HG03108 (cell line): Measurements from ENCODE around the gene RBM23.
"Not testable (repeated sequence)": the region's sequence is repeated elsewhere in the genome, so short reads cannot be mapped to it uniquely, and the experiment has no call there.

Source experiments
- ATAC-seq: cut with Tn5 transposase; IDR thresholded peaks from one replicate; pipeline ENCODE4 v1.9.1; 2021; ENCODE audit warnings: moderate library complexity; ENCODE audit not compliant: unreplicated experiment

RBM23 gene

DNA sequence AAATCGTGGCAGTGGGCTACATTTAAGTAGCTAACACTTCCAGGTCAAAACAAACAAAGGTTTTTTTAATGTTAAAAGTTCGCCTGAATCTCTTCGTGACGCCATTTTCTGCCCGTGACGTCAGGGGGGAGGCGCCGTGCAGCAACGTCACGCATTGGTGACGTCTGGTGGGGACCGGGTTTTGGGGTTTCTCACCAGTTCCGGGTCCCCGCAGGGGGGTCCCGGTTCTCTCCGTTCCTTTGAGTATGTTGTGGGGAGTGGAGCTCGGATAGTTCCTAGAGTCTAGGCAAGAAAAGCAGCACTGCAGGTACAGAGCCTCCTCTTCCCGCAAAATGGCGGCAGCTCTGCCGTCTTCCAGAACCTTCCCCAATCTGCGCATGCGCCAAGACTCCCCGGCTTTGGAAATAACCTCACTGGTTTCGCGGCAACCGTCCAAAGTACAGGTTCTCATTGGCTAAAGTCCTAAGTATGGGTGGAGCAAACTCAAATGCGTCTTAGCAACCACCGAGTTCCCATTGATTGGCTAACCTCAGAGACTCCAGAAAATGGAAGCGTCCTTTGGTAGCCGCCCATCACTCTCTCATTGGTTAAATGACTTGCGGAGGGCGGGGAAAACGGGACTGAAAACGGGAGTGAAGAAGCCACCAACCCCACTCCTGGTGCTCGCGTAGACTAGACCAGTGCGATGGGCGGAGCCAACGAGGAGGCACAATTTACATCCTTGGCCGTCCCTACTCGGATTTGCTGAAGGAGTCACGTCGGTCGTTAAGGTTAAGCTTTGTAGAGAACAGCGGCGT, at the start of gene RBM23:
RBM23 (minus strand) TSS at position 346 of the 797 bp plus-strand sequence.
- ATAC-seq, result peak; percentile 94

GRCh38 chr14:22966783-22967269, 47.9 kb upstream of the RBM23 start:
- ATAC-seq, result no peak

DNA sequence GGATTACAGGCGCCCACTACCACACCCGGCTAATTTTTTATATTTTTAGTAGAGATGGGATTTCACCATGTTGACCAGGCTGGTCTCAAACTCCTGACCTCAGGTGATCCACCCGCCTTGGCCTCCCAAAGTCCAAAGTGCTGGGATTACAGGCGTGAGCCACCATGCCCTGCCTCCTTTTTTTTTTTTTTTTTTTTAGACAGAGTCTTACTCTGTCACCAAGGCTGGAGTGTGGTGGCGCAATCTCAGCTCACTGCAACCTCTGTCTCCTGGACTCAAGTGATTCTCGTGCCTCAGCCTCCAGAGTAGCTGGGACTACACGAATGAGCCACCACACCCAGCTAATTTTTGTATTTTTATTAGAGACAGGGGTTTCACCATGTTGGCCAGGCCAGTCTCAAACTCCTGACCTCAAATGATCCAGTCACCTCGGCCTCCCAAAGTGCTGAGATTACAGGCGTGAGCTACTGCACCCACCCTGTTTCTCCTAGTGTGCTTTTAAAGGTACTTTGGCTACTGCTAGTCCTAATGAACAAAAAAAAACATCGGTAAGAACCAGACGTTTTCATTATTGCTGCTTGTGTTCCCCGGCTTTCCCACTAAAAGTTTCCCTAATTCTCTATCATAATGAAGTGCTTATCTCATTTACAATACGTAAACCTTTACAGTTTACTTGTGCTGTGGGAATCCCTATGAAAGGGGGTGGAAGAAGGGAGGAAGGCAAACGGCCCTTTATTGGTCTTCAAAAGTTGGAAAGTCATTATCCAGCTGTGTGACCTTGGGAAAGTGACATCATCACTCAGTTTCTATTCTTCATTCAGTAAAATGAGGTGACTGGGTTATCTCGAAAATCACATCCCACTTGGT, 47.2 kb upstream of the RBM23 start:
- not testable (repeated sequence) for ATAC-seq

DNA sequence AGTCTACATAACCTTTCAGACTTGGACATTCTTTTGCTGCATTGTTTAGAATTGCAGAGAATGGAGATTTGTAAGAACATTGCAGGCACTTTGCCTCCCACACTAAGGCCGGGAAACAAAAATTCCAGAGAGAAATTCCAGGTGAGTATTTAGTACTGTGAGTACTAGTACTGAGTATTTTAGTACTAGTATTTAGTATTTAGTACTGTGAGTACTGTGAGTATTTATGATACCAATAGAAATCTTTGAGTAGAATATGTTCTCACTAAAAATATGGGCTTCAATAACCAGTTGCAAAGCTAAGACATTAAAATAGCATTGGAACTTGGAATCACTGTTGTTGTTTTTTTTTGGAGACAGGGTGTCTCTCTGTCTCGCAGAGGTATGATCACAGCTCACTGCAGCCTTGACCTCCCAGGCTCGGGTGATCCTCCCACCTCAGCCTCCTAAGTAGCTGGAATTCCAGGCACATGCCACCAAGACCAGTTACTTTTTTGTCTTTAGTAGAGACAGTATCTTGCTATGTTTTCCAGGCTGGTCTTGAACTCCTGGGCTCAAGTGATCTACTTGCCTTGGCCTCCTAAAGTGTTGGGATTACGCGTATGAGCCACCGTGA, 43.2 kb upstream of the RBM23 start:
- no peak for ATAC-seq

DNA sequence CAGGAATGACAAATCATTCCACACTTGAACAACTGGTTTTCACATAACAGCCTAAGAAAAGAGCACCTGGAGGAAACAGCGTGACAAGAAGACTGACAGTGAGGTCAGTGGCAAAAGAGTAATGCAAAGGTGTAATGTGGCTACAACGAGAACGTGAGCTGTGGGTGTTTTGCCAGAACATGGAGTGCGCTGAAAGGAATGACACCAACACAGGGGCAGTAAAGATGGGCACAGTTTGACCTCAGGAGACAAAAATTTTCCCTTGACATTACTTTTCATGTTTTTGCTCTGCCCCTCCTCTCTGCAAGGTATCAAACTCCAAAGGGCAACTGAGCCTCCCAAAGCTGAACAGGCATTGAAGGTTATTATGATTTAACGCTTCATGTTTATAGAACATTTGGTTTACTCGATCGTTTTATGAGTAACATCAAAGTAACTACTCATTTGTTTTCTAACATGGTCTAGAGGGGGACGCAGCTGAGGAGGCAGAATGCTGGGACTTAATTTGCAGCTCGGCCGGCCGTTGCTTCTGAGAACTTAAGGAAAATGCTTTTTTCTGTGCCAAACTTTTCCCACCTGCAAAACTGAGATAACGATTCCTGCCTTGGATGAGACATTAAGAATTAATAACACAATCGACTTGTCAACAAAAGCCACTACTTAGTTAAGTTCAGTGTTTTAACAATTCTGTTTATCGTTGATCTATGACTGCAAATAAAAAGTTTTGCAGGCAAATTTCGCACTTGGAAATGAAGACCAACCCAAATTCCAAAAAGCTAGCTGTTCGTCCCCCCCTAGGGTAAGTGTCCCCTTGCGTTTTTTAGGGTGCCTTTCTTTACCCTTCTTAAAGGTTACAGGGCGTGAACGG, 37.0 kb upstream of the RBM23 start:
- no peak for ATAC-seq

DNA sequence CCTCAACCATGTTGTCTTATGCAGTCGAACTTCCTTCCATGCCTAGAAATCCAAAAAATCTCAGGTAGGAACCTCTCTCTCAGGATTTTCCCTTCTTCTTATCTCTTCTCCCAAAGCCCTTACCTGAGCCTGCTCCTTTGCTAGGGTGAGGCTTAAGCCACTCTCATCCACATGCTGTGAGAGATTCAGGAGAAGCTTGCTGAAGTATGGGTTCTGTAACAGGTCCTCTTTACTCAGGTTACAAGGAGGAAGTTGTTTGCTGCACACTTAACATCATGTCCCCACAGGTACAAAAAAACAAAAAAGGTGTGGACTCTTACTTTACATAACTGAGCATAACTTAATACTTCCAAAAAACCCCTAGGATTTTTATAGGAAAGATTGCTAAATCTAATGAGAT, 33.5 kb upstream of the RBM23 start:
- ATAC-seq, result no peak

GRCh38 chr14:22951795-22952194, 32.8 kb upstream of the RBM23 start:
- ATAC-seq, result not testable (repeated sequence)

DNA sequence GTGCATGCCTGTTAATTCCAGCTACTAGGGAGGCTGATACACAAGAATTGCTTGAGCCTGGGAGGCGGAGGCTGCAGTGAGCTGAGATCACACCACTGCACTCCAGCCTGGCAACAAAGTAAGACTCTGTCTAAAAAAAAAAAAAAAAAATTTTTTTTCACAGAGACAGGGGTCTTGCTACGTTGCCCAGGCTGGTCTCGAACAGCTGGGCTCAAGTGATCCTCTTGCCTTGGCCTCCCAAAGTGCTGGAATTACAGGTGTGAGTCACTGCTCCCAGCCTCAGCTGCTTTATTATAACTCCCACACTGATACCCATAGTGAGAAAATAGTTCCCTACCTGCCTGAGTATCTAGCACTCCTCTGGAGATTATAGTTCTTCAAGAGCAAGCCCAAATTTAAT, 26.7 kb upstream of the RBM23 start:
- ATAC-seq, result no peak

DNA sequence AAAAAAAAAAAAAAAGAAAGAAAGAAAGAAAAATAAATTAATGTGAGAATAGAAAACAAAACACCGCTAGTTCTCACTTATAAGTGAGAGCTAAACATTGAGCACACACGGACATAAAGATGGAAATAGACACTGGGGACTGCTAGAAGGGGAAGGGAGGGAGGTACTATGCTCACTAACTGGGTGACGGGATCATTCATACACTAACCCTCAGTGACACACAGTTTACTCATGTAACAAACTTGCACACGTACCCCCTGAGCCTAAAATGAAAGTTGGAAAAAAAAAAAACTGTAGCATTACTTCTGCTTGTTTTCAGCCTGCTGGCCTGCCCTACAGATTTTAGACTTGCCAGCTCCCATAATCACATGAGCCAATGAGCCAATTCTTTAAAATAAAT, 20.7 kb upstream of the RBM23 start:
- ATAC-seq, result no peak

GRCh38 chr14:22935156-22935555, 16.2 kb upstream of the RBM23 start:
- ATAC-seq, result no peak

DNA sequence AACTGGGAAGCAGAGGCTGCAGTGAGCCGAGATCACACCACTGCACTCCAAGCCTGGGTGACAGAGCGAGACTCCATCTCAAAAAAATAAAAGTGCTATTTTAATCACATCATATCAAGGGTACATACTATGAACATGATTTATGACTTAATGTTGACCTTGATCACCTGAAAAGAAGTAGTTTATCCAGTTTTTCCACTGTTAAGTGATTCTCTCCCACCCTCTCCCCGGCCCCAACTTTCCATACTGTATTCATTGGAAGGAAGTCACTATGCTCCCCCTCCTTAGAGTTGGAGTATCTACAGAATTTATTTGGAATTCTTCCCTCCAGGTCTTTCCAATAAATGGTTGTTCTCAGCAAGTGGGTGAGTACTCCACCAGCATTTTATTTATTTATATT, 13.2 kb upstream of the RBM23 start:
- no peak for ATAC-seq

DNA sequence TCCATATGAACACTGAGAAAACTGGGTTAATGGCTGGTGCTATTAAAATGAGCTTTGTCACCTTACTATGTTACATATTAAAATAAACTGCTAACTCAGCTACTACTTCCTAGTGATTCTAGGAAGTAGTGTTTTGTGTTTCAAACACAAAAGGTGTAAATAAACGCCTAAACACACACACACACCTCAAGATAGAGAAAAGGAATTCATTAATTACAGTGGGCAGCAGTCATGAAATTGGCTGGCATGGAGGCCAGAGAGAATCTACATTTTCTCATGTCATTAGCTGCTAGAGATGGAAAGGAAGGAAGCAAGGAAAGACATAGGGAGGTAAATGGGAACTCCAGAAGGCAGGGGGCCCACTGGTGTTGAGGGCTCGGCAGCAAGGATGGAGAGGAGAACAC, 11.0 kb upstream of the RBM23 start:
- ATAC-seq, result no peak

- peak; percentile 93 for ATAC-seq
Measured at GRCh38 chr14:22929104-22929960, 10.4 kb upstream of the RBM23 start, which contains the start of gene PRMT5. Gene PRMT5 (minus strand): TSS chr14:22929376. CDS start chr14:22929361, 15 bp downstream.

DNA sequence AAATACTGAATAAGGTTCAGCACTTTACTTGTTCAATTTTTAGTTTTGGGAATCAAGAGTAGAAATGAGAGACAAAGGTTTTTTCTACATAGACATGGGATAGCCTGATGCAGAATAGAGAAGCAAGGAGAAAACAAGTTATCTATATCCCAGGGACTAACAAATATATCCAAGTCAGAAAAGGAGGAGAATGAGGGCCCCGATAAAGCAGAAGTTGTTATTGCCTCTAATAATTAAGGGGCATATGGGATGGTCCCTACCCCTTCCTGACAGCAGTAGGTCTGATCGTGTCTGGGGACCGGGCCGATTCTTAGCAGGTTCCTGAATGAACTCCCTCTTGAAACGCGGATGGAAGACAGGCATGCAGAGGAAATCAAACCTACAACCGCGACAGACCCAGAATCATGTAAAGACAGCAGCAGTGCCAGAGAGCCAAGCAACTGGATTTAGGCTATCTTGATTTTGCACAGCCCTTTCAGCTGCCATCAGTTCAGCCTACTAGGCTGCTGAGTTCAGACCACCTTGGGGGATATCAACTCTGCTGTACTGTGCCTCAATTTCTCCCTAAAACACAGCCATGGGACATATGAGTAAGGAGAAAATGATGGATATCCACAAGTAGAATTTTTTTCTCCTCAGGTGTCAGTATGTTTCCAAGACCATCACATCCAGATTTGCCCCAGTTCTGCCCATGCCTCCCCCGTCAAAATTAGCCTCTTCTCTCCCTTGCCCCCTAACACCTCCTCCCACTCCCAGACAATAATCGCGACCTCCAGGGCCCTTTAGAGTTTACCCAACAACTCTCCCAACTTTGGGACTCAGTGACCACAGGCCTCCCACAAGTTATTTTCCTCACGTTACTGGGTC, 9.5 kb upstream of the RBM23 start:
- no peak for ATAC-seq

DNA sequence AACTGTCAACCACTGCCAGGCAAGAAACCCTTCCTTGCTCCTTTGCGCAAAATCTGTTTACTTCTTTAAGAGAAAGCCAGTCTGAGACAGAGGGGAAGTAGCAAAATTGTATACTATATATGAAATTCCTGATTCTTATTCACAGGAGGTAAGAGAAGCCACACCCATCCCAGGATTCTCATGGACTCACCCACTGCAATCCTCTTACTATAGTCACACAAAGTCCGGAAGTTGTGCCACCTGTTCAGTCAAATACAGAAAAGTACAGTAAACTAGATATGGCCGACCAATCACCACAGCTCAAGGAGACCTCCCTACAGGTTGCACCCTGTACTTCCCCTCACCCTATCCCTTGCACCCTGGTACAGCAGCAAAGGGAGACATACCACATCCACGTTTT, 7.4 kb upstream of the RBM23 start:
- ATAC-seq, result no peak

- no peak for ATAC-seq
Measured at GRCh38 chr14:22925513-22925912, 6.6 kb upstream of the RBM23 start.

- ATAC-seq, result no peak
Measured at GRCh38 chr14:22923746-22924145, 4.8 kb upstream of the RBM23 start.

- no peak for ATAC-seq
Measured at GRCh38 chr14:22922294-22922693, 3.3 kb upstream of the RBM23 start.

- no peak for ATAC-seq
Measured at GRCh38 chr14:22920697-22921096, 1.7 kb upstream of the RBM23 start.
